ENCODE data around the gene BFSP1. TPM values are rescaled to one million over a fixed set of nuclear protein-coding genes. Genes with fewer than 3 reads are reported as not detected.

The BFSP1 gene
- total and polyA plus RNA-seq, 7 donors, result 0.51 to 3.6 (median 1.2) TPM; not detected in 1

GRCh38 chr20:17504898-17505635, 26.1 kb downstream of the BFSP1 start:
- 0% methylated on average over 30 of the region's 30 CpGs for WGBS, 2 donors
- Histone ChIP-seq H3K36me3 (no peaks in the 10 kb centered on the region), H3K27me3 (no peaks in the 10 kb centered on the region), H3K9me3 (no peaks in the 10 kb centered on the region), H3K4me3 (peak overlapping the region; percentile 18 to 54 (median 48)), H3K4me1 (peaks cover 0 to 10% (median 8%) of the 10 kb centered on the region in 4 donors), H3K27ac (peak overlapping the region; percentile 3 to 61 (median 32))
- intact Hi-C loops (cut with DNase I), result loop anchor here (1.0 to 10.0 kb wide), 6 partner anchors 26 to 772 kb away; partner anchors contain the start of genes BFSP1, KAT14 and PET117
- DNase-seq, result peak; percentile 78
- no peak for TF ChIP-seq POLR2A (IDR thresholded peaks at IDR 0.05)
- peak; percentile 54 to 77 (median 74) for TF ChIP-seq CTCF (IDR thresholded peaks at IDR 0.05)
- no peak for TF ChIP-seq EP300 (IDR thresholded peaks at IDR 0.05)
- TF ChIP-seq POLR2AphosphoS5 (IDR thresholded peaks at IDR 0.05), result peak in 1 of 4 donors; percentile 4

GRCh38 chr20:17504066-17504897, 26.9 kb downstream of the BFSP1 start:
- DNase-seq, result peak; percentile 63
- peaks cover 0 to 10% (median 8%) of the 10 kb centered on the region in 4 donors for H3K4me1 ChIP-seq
- peak overlapping the region in 3 of 4 donors; percentile 42 to 54 (median 53) for H3K4me3 ChIP-seq
- intact Hi-C loops (cut with DNase I), result loop anchor here (2.0 to 10.0 kb wide), 4 partner anchors 27 to 631 kb away; partner anchors contain the start of genes BFSP1, KAT14 and PET117
- H3K27ac ChIP-seq, result no peak overlapping the region
- no peaks in the 10 kb centered on the region for H3K27me3 ChIP-seq
- no peak for TF ChIP-seq EP300 (IDR thresholded peaks at IDR 0.05)
- TF ChIP-seq POLR2AphosphoS5 (IDR thresholded peaks at IDR 0.05), result no peak
- no peak for TF ChIP-seq CTCF (IDR thresholded peaks at IDR 0.05)
- no peak for TF ChIP-seq POLR2A (IDR thresholded peaks at IDR 0.05)
- no peaks in the 10 kb centered on the region for H3K9me3 ChIP-seq
- WGBS, 2 donors, result 38 to 48% methylated on average over 23 of the region's 23 CpGs
- H3K36me3 ChIP-seq, result no peaks in the 10 kb centered on the region

GRCh38 chr20:17503301-17504065, 27.7 kb downstream of the BFSP1 start:
- DNase-seq, result peak; percentile 54
- intact Hi-C loops (cut with DNase I), result loop anchor here (2.0 to 10.0 kb wide), 4 partner anchors 27 to 631 kb away; partner anchors contain the start of genes BFSP1, KAT14 and PET117
- Histone ChIP-seq H3K27me3 (no peaks in the 10 kb centered on the region), H3K36me3 (no peaks in the 10 kb centered on the region), H3K4me3 (no peak overlapping the region), H3K4me1 (peaks cover 0 to 11% (median 8%) of the 10 kb centered on the region in 4 donors), H3K9me3 (no peaks in the 10 kb centered on the region), H3K27ac (no peak overlapping the region)
- TF ChIP-seq CTCF (IDR thresholded peaks at IDR 0.05) (no peak), POLR2AphosphoS5 (IDR thresholded peaks at IDR 0.05) (no peak), EP300 (IDR thresholded peaks at IDR 0.05) (no peak), POLR2A (IDR thresholded peaks at IDR 0.05) (no peak)
- WGBS, 2 donors, result 65 to 79% methylated on average over 6 of the region's 6 CpGs

GRCh38 chr20:17502105-17502504, 29.1 kb downstream of the BFSP1 start:
- WGBS, 2 donors, result 88 to 92% methylated on average over 4 of the region's 4 CpGs
- no peak overlapping the region for H3K27ac ChIP-seq
- no peaks in the 10 kb centered on the region for H3K36me3 ChIP-seq
- H3K9me3 ChIP-seq, result no peaks in the 10 kb centered on the region
- intact Hi-C loops (cut with DNase I), result loop anchor here (10.0 kb wide), 2 partner anchors 493 to 633 kb away; partner anchors contain the start of genes KAT14 and PET117
- DNase-seq, result no peak
- H3K27me3 ChIP-seq, result no peaks in the 10 kb centered on the region
- peaks cover 0 to 22% (median 16%) of the 10 kb centered on the region in 4 donors for H3K4me1 ChIP-seq
- TF ChIP-seq CTCF (IDR thresholded peaks at IDR 0.05) (no peak), POLR2A (IDR thresholded peaks at IDR 0.05) (no peak), EP300 (IDR thresholded peaks at IDR 0.05) (no peak), POLR2AphosphoS5 (IDR thresholded peaks at IDR 0.05) (no peak)
- H3K4me3 ChIP-seq, result no peak overlapping the region

Measured in sigmoid colon (tissue), 7 donors.